SIG-M5 treated with dmso at 0.1 percent for 504 hours (cell line): Measurements from ENCODE around the gene PRDM5.

ENCODE experiments used
- DNase-seq: peaks from one replicate; lab custom pipeline; 2025; ENCODE audit not compliant: unreplicated experiment; lab: John Stamatoyannopoulos, UW

PRDM5 gene

GRCh38 chr4:120714417-120715010 is 208.0 kb downstream of the PRDM5 start:
- no peak for DNase-seq

GRCh38 chr4:120709991-120710390 is 212.5 kb downstream of the PRDM5 start:
- no peak for DNase-seq

- DNase-seq, result no peak
These were observed 218.0 kb downstream of the PRDM5 start for GRCh38 chr4:120704538-120704937.

GRCh38 chr4:120703908-120704307 is 218.6 kb downstream of the PRDM5 start:
- no peak for DNase-seq

- no peak for DNase-seq
These were observed 223.2 kb downstream of the PRDM5 start for GRCh38 chr4:120699354-120699753.

GRCh38 chr4:120694973-120695372 is 227.6 kb downstream of the PRDM5 start:
- no peak for DNase-seq

GRCh38 chr4:120693816-120694215 is 228.7 kb downstream of the PRDM5 start:
- DNase-seq, result no peak

GRCh38 chr4:120692964-120693363 is 229.6 kb downstream of the PRDM5 start:
- DNase-seq, result peak; percentile 4

- no peak for DNase-seq
These were observed 231.0 kb downstream of the PRDM5 start for GRCh38 chr4:120691536-120691935.

GRCh38 chr4:120691106-120691505 is 231.4 kb downstream of the PRDM5 start:
- DNase-seq, result no peak

- no peak for DNase-seq
These were observed 233.7 kb downstream of the PRDM5 start for GRCh38 chr4:120688791-120689190.

GRCh38 chr4:120685756-120686278 is 236.7 kb downstream of the PRDM5 start:
- no peak for DNase-seq

GRCh38 chr4:120683897-120684540 is 238.5 kb downstream of the PRDM5 start:
- no peak for DNase-seq

- DNase-seq, result no peak
These were observed 239.5 kb downstream of the PRDM5 start for GRCh38 chr4:120682981-120683380.

GRCh38 chr4:120680647-120681228 is 241.8 kb downstream of the PRDM5 start:
- no peak for DNase-seq

- no peak for DNase-seq
These were observed 248.8 kb downstream of the PRDM5 start for GRCh38 chr4:120673696-120674095.

- DNase-seq, result no peak
These were observed 249.9 kb downstream of the PRDM5 start for GRCh38 chr4:120672558-120673147.

GRCh38 chr4:120672076-120672475 is 250.4 kb downstream of the PRDM5 start:
- DNase-seq, result no peak

GRCh38 chr4:120671538-120671937 is 251.0 kb downstream of the PRDM5 start:
- no peak for DNase-seq

GRCh38 chr4:120667102-120667501 is 255.4 kb downstream of the PRDM5 start:
- DNase-seq, result peak; percentile 22

GRCh38 chr4:120664851-120665250 is 257.7 kb downstream of the PRDM5 start:
- no peak for DNase-seq

GRCh38 chr4:120659616-120660170 is 262.8 kb downstream of the PRDM5 start:
- no peak for DNase-seq
